ENCODE measurements around the gene TMIE. TPM values are rescaled to one million over a fixed set of nuclear protein-coding genes. Genes with fewer than 3 reads are reported as not detected.

TMIE gene
- total and polyA plus RNA-seq, 10 of the 15 experiments (the other 5 are each of a cell fraction or from before 2014, with no cell fraction given), result not detected

DNA sequence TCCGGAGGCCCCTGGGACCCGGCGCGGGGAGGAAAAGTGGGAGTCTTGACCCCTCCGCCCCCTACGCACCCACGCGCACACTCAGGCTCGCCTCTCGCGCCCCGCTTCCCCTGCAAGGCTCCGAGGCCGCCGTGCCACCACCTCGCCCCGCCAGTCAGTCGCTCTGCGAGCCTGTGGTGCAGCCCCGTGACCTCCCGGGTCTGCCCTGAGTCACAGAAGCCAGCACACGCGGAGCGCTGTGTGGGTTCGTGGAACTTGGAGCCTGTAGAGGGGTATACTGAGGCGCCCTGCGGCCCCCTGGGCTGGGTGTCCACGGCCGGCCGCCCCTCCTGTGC lies 7.3 kb upstream of the TMIE start:
- H4K20me1 ChIP-seq (ENCODE audit: control insufficient read depth, insufficient read depth), result no peaks in the 10 kb centered on the region
- DNase-seq (ENCODE audit: low read depth, low spot score), result no peak
- ChIA-PET POLR2A (interaction anchor here (0.9 kb wide), 1 partner anchor 90 kb away, joined by 3 read pairs; no protein-coding TSS in a partner anchor), RAD21 (ENCODE audit: unreplicated experiment) (no interaction called here), SMC1A (ENCODE audit: uncharacterized antibody, unreplicated experiment) (no interaction called here), CTCF (interaction anchor here (1.6 kb wide), 1 partner anchor 205 kb away, joined by 5 read pairs; no protein-coding TSS in a partner anchor)
- H3K36me3 ChIP-seq (ENCODE audit: control insufficient read depth in 2 of 2, insufficient read depth in 2 of 2, low read length in 1 of 2), result no peaks in the 10 kb centered on the region
- intact Hi-C loops (cut with micrococcal nuclease; ENCODE audit: unreplicated experiment), result no loop called here
- H3K79me2 ChIP-seq (ENCODE audit: control insufficient read depth, insufficient read depth, low read length), result no peaks in the 10 kb centered on the region
- no peak overlapping the region for H3K4me3 ChIP-seq
- in situ Hi-C loops (cut with MboI), result no loop called here
- peak; percentile 18; the same call in 2 of the 3 replicates for ATAC-seq
- peaks cover 5 to 8% of the 10 kb centered on the region in 2 experiments for H3K27me3 ChIP-seq (replicated peaks in 1 of 2; ENCODE audit: control insufficient read depth in 2 of 2, insufficient read depth in 2 of 2, low read length in 1 of 2)
- H3K9ac ChIP-seq (ENCODE audit: control insufficient read depth, insufficient read depth, low read length), result no peak overlapping the region
- TF ChIP-seq YY1 (IDR thresholded peaks at IDR 0.05; ENCODE audit: low read depth, low read length) (no peak), SMC3 (IDR thresholded peaks at IDR 0.05; ENCODE audit: borderline replicate concordance, low read length) (no peak), NR2F1 (conservative IDR thresholded peaks at IDR 0.05) (0 out of 2 replicates have a peak, but pooled peaks have one; percentile 31)
- TF ChIP-seq, protein P1, sequence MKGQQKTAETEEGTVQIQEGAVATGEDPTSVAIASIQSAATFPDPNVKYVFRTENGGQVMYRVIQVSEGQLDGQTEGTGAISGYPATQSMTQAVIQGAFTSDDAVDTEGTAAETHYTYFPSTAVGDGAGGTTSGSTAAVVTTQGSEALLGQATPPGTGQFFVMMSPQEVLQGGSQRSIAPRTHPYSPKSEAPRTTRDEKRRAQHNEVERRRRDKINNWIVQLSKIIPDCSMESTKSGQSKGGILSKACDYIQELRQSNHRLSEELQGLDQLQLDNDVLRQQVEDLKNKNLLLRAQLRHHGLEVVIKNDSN (IDR thresholded peaks at IDR 0.05; ENCODE audit: borderline replicate concordance, extremely low read length, insufficient read depth, low read depth, low read length), result no peak
- TF ChIP-seq, protein P2, sequence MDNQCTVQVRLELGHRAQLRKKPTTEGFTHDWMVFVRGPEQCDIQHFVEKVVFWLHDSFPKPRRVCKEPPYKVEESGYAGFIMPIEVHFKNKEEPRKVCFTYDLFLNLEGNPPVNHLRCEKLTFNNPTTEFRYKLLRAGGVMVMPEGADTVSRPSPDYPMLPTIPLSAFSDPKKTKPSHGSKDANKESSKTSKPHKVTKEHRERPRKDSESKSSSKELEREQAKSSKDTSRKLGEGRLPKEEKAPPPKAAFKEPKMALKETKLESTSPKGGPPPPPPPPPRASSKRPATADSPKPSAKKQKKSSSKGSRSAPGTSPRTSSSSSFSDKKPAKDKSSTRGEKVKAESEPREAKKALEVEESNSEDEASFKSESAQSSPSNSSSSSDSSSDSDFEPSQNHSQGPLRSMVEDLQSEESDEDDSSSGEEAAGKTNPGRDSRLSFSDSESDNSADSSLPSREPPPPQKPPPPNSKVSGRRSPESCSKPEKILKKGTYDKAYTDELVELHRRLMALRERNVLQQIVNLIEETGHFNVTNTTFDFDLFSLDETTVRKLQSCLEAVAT (IDR thresholded peaks at IDR 0.05), result no peak
- TF ChIP-seq, protein P3, sequence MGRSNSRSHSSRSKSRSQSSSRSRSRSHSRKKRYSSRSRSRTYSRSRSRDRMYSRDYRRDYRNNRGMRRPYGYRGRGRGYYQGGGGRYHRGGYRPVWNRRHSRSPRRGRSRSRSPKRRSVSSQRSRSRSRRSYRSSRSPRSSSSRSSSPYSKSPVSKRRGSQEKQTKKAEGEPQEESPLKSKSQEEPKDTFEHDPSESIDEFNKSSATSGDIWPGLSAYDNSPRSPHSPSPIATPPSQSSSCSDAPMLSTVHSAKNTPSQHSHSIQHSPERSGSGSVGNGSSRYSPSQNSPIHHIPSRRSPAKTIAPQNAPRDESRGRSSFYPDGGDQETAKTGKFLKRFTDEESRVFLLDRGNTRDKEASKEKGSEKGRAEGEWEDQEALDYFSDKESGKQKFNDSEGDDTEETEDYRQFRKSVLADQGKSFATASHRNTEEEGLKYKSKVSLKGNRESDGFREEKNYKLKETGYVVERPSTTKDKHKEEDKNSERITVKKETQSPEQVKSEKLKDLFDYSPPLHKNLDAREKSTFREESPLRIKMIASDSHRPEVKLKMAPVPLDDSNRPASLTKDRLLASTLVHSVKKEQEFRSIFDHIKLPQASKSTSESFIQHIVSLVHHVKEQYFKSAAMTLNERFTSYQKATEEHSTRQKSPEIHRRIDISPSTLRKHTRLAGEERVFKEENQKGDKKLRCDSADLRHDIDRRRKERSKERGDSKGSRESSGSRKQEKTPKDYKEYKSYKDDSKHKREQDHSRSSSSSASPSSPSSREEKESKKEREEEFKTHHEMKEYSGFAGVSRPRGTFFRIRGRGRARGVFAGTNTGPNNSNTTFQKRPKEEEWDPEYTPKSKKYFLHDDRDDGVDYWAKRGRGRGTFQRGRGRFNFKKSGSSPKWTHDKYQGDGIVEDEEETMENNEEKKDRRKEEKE (IDR thresholded peaks at IDR 0.05), result no peak
- 5% methylated on average over 24 of the region's 30 CpGs for WGBS (ENCODE audit: insufficient coverage, insufficient replicate concordance, low lambda C conversion rate, missing lambda C conversion rate)
- no peak overlapping the region for H3K27ac ChIP-seq (ENCODE audit: control insufficient read depth, insufficient read depth)
- no peak for FAIRE-seq
- no peaks in the 10 kb centered on the region for H3K9me3 ChIP-seq (replicated peaks; ENCODE audit: control insufficient read depth, insufficient read depth, low read length)
- H2AFZ ChIP-seq (ENCODE audit: control insufficient read depth, low read depth, low read length), result no peak overlapping the region; the same call in 1 of the 2 replicates
- peak overlapping the region; percentile 44; the same call in 1 of the 2 replicates for H3K4me2 ChIP-seq (ENCODE audit: control insufficient read depth, insufficient read depth)
- no TSS peak for BruUV-seq (replicated peaks)
- H3K4me1 ChIP-seq (ENCODE audit: control insufficient read depth, insufficient read depth, low read length), result peaks cover 7% of the 10 kb centered on the region

All from GM12878 (cell line).